ENCODE results near the gene C16orf86. TPM values are rescaled to one million over a fixed set of nuclear protein-coding genes. Genes with fewer than 3 reads are reported as not detected.
A peak's percentile ranks its signal among the peaks of the same experiment; 100 is the strongest.

Gene C16orf86
- total and polyA plus RNA-seq, 5 donors from 2014 or later, result 3.2 to 6.8 (median 5.9) TPM

DNA sequence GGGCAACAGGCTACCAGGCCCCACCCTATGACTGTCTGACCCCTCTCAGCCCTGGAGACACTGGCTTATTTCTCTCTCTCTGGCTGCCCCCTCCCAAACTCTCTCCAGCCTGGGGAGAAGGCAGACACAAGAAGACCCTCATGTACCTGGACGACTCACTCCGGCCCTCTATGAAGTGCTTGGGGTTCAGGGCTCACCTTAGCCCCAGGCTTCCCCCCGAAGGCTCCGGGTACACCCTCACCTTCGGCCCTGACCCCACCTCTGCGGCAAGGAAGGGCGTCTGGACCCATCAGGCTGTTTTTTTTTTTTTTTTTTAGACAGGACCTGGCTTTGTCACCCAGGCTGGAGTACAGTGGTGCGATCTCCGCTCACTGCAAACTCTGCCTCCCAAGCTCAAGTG lies 22.6 kb upstream of the C16orf86 start:
- Histone ChIP-seq H3K4me3 (ENCODE audit: low read depth, low read length) (peak overlapping the region; percentile 19), H3K27me3 (ENCODE audit: control insufficient read depth, insufficient read depth, low read length) (no peaks in the 10 kb centered on the region), H3K9me3 (ENCODE audit: control insufficient read depth in 2 of 2, low read length in 2 of 2) (no peaks in the 10 kb centered on the region), H3K36me3 (ENCODE audit: control insufficient read depth, insufficient read depth, low read length) (peaks cover 16% of the 10 kb centered on the region), H3K4me1 (ENCODE audit: control insufficient read depth, insufficient read depth, low read length, poor library complexity, severe bottlenecking) (peaks cover 23% of the 10 kb centered on the region), H3K27ac (ENCODE audit: insufficient read depth, low read length, poor library complexity, severe bottlenecking) (peak overlapping the region; percentile 83)
- no peaks in the 10 kb centered on the region for H3K27me3 Mint-ChIP-seq
- H3K4me1 Mint-ChIP-seq, result peaks cover 0 to 21% (median 1%) of the 10 kb centered on the region in 4 donors
- H3K36me3 Mint-ChIP-seq, result peaks cover 7% of the 10 kb centered on the region
- ATAC-seq (ENCODE audit: low read depth in 2 of 2) (no peak), DNase-seq (no peak)
- H3K9me3 Mint-ChIP-seq, result no peaks in the 10 kb centered on the region
- peak overlapping the region; percentile 68 to 77 (median 72) for H3K4me3 Mint-ChIP-seq
- peak overlapping the region; percentile 43 to 65 (median 62) for H3K27ac Mint-ChIP-seq

DNA sequence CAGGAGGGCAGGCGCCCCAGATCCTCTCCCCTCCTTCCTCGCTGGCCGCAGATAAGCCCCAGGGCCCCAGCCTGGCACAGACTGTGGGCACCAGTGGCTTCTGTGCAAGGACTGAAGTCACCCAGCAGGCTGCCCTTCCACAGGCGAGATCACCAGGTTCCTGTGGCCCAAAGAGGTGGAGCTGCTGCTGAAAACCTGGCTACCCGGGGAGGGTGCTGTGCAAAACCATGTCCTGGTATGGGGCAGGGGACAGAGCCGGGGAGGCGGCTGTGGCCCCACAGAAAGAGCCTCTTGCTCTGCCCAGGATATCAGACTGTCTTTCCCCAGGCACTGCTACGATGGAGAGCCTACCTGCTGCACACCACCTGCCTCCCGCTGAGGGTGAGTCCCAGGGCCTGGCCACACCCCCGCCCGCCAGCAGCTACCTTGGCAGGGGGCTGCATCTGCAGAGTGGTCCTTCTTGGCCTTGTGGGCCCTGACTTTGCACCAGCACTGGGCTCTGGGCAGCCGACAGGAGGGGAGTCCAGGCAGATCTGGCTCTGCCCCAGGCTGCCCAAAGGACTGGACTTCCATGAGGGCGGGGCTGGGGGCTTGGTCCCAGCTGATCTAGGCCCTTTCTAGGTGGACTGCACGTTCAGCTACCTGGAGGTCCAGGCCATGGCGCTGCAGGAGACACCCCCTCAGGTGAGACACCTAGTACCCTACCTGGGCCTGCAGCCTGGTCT lies 21.1 kb upstream of the C16orf86 start:
- peaks cover 8% of the 10 kb centered on the region for H3K36me3 Mint-ChIP-seq
- peak overlapping the region; percentile 85 to 92 (median 88) for H3K4me3 Mint-ChIP-seq
- Histone ChIP-seq H3K4me1 (ENCODE audit: control insufficient read depth, insufficient read depth, low read length, poor library complexity, severe bottlenecking) (peaks cover 23% of the 10 kb centered on the region), H3K4me3 (ENCODE audit: low read depth, low read length) (peak overlapping the region; percentile 61), H3K27ac (ENCODE audit: insufficient read depth, low read length, poor library complexity, severe bottlenecking) (peak overlapping the region; percentile 83), H3K36me3 (ENCODE audit: control insufficient read depth, insufficient read depth, low read length) (peaks cover 29% of the 10 kb centered on the region), H3K27me3 (ENCODE audit: control insufficient read depth, insufficient read depth, low read length) (no peaks in the 10 kb centered on the region), H3K9me3 (ENCODE audit: control insufficient read depth in 2 of 2, low read length in 2 of 2) (no peaks in the 10 kb centered on the region)
- ATAC-seq (ENCODE audit: low read depth in 2 of 2), result peak; percentile 8 to 14
- no peak for DNase-seq
- H3K4me1 Mint-ChIP-seq, result peaks cover 0 to 30% (median 5%) of the 10 kb centered on the region in 4 donors
- H3K27me3 Mint-ChIP-seq, result no peaks in the 10 kb centered on the region
- peak overlapping the region; percentile 71 to 87 (median 79) for H3K27ac Mint-ChIP-seq
- H3K9me3 Mint-ChIP-seq, result no peaks in the 10 kb centered on the region

GRCh38 chr16:67647111-67647651 lies 19.4 kb upstream of the C16orf86 start:
- Mint-ChIP-seq H3K4me1 (peaks cover 0 to 41% (median 9%) of the 10 kb centered on the region in 4 donors), H3K27me3 (no peaks in the 10 kb centered on the region), H3K36me3 (peaks cover 21% of the 10 kb centered on the region), H3K9me3 (no peaks in the 10 kb centered on the region), H3K27ac (no peak overlapping the region), H3K4me3 (peak overlapping the region in 1 of 4 donors; percentile 46)
- Histone ChIP-seq H3K27ac (ENCODE audit: insufficient read depth, low read length, poor library complexity, severe bottlenecking) (no peak overlapping the region), H3K27me3 (ENCODE audit: control insufficient read depth, insufficient read depth, low read length) (no peaks in the 10 kb centered on the region), H3K9me3 (ENCODE audit: control insufficient read depth in 2 of 2, low read length in 2 of 2) (no peaks in the 10 kb centered on the region), H3K4me1 (ENCODE audit: control insufficient read depth, insufficient read depth, low read length, poor library complexity, severe bottlenecking) (peaks cover 23% of the 10 kb centered on the region), H3K36me3 (ENCODE audit: control insufficient read depth, insufficient read depth, low read length) (peaks cover 44% of the 10 kb centered on the region), H3K4me3 (ENCODE audit: low read depth, low read length) (no peak overlapping the region)
- DNase-seq (no peak), ATAC-seq (ENCODE audit: low read depth in 2 of 2) (no peak)

- no peak overlapping the region for H3K27ac ChIP-seq (ENCODE audit: insufficient read depth, low read length, poor library complexity, severe bottlenecking)
- H3K36me3 ChIP-seq (ENCODE audit: control insufficient read depth, insufficient read depth, low read length), result peaks cover 47% of the 10 kb centered on the region
These were observed 18.9 kb upstream of the C16orf86 start for GRCh38 chr16:67647681-67648080.

GRCh38 chr16:67648088-67648763 lies 18.4 kb upstream of the C16orf86 start:
- Mint-ChIP-seq H3K27me3 (no peaks in the 10 kb centered on the region), H3K4me1 (peaks cover 0 to 42% (median 9%) of the 10 kb centered on the region in 4 donors), H3K27ac (no peak overlapping the region), H3K9me3 (no peaks in the 10 kb centered on the region), H3K36me3 (peaks cover 23% of the 10 kb centered on the region), H3K4me3 (no peak overlapping the region)
- no peak for DNase-seq
- ATAC-seq (ENCODE audit: low read depth in 2 of 2), result no peak
- H3K27me3 ChIP-seq (ENCODE audit: control insufficient read depth, insufficient read depth, low read length), result no peaks in the 10 kb centered on the region
- H3K4me3 ChIP-seq (ENCODE audit: low read depth, low read length), result no peak overlapping the region
- H3K9me3 ChIP-seq (ENCODE audit: control insufficient read depth in 2 of 2, low read length in 2 of 2), result no peaks in the 10 kb centered on the region
- H3K36me3 ChIP-seq (ENCODE audit: control insufficient read depth, insufficient read depth, low read length), result peaks cover 47% of the 10 kb centered on the region
- no peak overlapping the region for H3K27ac ChIP-seq (ENCODE audit: insufficient read depth, low read length, poor library complexity, severe bottlenecking)
- H3K4me1 ChIP-seq (ENCODE audit: control insufficient read depth, insufficient read depth, low read length, poor library complexity, severe bottlenecking), result peaks cover 23% of the 10 kb centered on the region

More at GRCh38 chr16:67647681-67648080, 18.9 kb upstream of the C16orf86 start:
- H3K27ac Mint-ChIP-seq, result no peak overlapping the region
- ATAC-seq (ENCODE audit: low read depth in 2 of 2) (no peak), DNase-seq (no peak)
- Histone ChIP-seq H3K4me1 (ENCODE audit: control insufficient read depth, insufficient read depth, low read length, poor library complexity, severe bottlenecking) (peaks cover 23% of the 10 kb centered on the region), H3K9me3 (ENCODE audit: control insufficient read depth in 2 of 2, low read length in 2 of 2) (no peaks in the 10 kb centered on the region), H3K4me3 (ENCODE audit: low read depth, low read length) (no peak overlapping the region), H3K27me3 (ENCODE audit: control insufficient read depth, insufficient read depth, low read length) (no peaks in the 10 kb centered on the region)
- peaks cover 0 to 42% (median 9%) of the 10 kb centered on the region in 4 donors for H3K4me1 Mint-ChIP-seq
- no peak overlapping the region for H3K4me3 Mint-ChIP-seq
- no peaks in the 10 kb centered on the region for H3K27me3 Mint-ChIP-seq
- H3K36me3 Mint-ChIP-seq, result peaks cover 23% of the 10 kb centered on the region
- H3K9me3 Mint-ChIP-seq, result no peaks in the 10 kb centered on the region

GRCh38 chr16:67648764-67649407 lies 17.7 kb upstream of the C16orf86 start:
- Histone ChIP-seq H3K36me3 (ENCODE audit: control insufficient read depth, insufficient read depth, low read length) (peaks cover 47% of the 10 kb centered on the region), H3K27me3 (ENCODE audit: control insufficient read depth, insufficient read depth, low read length) (no peaks in the 10 kb centered on the region), H3K9me3 (ENCODE audit: control insufficient read depth in 2 of 2, low read length in 2 of 2) (no peaks in the 10 kb centered on the region), H3K27ac (ENCODE audit: insufficient read depth, low read length, poor library complexity, severe bottlenecking) (no peak overlapping the region), H3K4me1 (ENCODE audit: control insufficient read depth, insufficient read depth, low read length, poor library complexity, severe bottlenecking) (peaks cover 23% of the 10 kb centered on the region), H3K4me3 (ENCODE audit: low read depth, low read length) (no peak overlapping the region)
- peaks cover 0 to 40% (median 9%) of the 10 kb centered on the region in 4 donors for H3K4me1 Mint-ChIP-seq
- H3K4me3 Mint-ChIP-seq, result peak overlapping the region in 1 of 4 donors; percentile 15
- DNase-seq (no peak), ATAC-seq (ENCODE audit: low read depth in 2 of 2) (no peak)
- H3K27ac Mint-ChIP-seq, result no peak overlapping the region
- H3K9me3 Mint-ChIP-seq, result no peaks in the 10 kb centered on the region
- peaks cover 23% of the 10 kb centered on the region for H3K36me3 Mint-ChIP-seq
- H3K27me3 Mint-ChIP-seq, result no peaks in the 10 kb centered on the region

GRCh38 chr16:67649494-67649931 lies 17.1 kb upstream of the C16orf86 start:
- DNase-seq (no peak), ATAC-seq (ENCODE audit: low read depth in 2 of 2) (no peak)
- H3K4me1 Mint-ChIP-seq, result peaks cover 0 to 35% (median 9%) of the 10 kb centered on the region in 4 donors
- no peak overlapping the region for H3K4me3 ChIP-seq (ENCODE audit: low read depth, low read length)
- no peak overlapping the region for H3K27ac Mint-ChIP-seq
- peaks cover 23% of the 10 kb centered on the region for H3K36me3 Mint-ChIP-seq
- H3K4me1 ChIP-seq (ENCODE audit: control insufficient read depth, insufficient read depth, low read length, poor library complexity, severe bottlenecking), result peaks cover 23% of the 10 kb centered on the region
- H3K27me3 ChIP-seq (ENCODE audit: control insufficient read depth, insufficient read depth, low read length), result no peaks in the 10 kb centered on the region
- H3K27ac ChIP-seq (ENCODE audit: insufficient read depth, low read length, poor library complexity, severe bottlenecking), result no peak overlapping the region
- H3K9me3 Mint-ChIP-seq, result no peaks in the 10 kb centered on the region
- H3K9me3 ChIP-seq (ENCODE audit: control insufficient read depth in 2 of 2, low read length in 2 of 2), result no peaks in the 10 kb centered on the region
- peaks cover 51% of the 10 kb centered on the region for H3K36me3 ChIP-seq (ENCODE audit: control insufficient read depth, insufficient read depth, low read length)
- no peaks in the 10 kb centered on the region for H3K27me3 Mint-ChIP-seq
- peak overlapping the region in 1 of 4 donors; percentile 15 for H3K4me3 Mint-ChIP-seq

Measured in CD4-positive, CD25-positive, alpha-beta regulatory T cell (primary cell).